GM21529 (cell line): ENCODE data around the gene FURIN.
"Not testable (repeated sequence)": the region's sequence is repeated elsewhere in the genome, so short reads cannot be mapped to it uniquely, and the experiment has no call there.

Experiments used
- ATAC-seq: cut with Tn5 transposase; IDR thresholded peaks from one replicate; pipeline ENCODE4 v1.9.1; 2021; ENCODE audit not compliant: unreplicated experiment

FURIN gene

DNA sequence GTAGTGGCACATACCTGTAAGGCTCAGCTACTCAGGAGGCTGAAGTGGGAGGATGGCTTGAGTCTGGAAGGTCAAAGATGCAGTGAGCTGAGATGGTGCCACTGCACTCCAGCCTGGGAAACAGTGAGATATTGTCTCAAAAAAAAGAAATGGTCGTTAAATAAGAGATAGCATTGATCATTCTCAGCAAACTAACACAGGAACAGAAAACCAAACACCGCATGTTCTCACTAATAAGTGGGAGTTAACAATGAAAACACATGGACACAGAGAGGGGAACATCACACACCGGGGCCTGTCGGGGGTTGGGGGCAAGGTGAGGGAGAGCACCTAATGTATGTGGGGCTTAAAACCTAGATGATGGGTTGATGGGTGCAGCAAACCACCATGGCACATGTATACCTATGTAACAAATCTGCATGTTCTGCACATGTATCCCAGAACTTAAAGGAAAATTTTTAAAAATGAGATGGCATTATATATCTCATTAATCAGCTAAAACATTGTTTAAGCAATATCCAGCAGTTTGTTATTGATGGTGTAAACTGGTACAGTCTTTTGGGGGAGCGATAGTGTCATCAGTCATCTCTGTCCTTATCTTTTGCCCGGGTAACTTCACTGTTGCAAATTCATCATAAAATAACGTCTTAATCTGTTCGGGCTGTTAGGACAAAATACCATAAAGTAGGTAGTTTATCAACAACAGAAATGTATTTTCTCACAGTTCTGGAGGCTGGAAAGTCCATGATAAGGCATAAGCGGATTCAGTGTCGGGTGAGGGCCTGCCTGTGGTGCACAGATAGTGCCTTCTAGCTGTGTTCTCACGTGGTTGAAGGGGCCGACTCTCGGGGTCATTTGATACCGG is 33.0 kb downstream of the FURIN start:
- ATAC-seq = no peak

GRCh38 chr15:90902040-90902839 is 33.9 kb downstream of the FURIN start:
- ATAC-seq = peak; percentile 61

DNA sequence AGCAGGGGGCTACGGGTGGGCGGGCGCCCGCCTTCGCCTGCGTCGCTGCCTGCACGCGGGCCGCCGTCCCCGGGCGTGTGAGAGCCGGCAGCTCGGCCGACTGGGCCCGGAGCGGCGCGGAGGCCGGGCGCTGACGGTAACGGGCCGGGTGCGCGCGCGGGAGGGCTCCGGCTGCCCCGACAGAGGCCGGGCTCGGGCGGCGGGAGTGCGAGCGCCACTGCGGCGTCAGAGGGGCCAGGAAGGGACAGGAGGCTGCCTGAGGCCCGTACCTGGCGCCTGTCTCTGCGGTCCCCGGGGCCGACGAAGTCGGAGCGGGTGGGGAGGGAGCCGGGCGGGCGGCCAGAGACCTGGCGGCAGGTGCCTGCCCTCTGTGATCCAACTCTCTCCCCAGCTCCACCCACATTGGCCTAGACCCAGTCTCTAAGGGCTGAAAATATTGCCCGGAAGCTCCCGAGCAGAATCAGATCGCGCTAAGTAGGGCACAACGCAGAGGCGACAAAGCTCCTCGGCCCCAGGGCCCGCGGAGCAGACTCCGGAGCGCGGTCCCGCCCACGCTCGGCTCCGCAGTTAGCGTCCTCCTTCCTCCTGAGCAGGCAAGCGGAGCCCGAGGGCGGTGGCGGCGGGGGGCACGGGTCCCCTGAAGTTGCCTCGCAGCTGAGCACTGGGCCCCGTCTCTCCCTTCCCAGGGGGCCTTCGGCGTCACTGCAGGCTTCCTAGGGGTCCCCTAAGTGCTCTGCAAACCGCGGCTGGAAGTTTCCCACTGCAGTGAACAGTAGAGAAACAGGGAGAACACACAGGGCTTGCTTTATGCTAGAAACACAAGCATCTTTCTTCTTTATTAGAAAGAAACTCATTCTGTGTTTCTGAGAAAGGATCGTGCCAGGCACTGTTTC is 34.7 kb downstream of the FURIN start, which contains the start of gene MAN2A2:
Gene MAN2A2, plus strand, starts transcription at position 463 of the 893 bp plus-strand sequence. CDS start 906 bp downstream, outside the sequence.
- ATAC-seq = peak; percentile 64

GRCh38 chr15:90903733-90904536 is 35.5 kb downstream of the FURIN start:
- ATAC-seq = no peak

DNA sequence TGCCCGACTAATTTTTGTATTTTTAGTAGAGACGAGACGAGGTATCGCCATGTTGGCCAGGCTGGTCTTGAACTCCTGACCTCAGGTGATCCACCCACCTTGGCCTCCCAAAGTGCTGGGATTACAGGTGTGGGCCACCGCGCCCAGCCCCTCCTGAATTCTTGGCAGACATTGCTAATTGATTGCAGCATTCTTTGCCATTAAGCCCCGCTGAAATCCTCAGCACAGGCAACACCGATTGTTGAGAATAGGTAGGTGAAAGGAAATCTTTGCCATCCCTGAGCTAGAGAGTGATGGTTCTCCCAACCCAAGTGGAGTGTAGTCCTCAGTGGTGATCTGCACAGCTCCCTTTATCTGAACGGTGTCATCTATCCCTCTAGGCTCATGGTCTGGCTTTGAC is 36.4 kb downstream of the FURIN start:
- ATAC-seq = no peak

DNA sequence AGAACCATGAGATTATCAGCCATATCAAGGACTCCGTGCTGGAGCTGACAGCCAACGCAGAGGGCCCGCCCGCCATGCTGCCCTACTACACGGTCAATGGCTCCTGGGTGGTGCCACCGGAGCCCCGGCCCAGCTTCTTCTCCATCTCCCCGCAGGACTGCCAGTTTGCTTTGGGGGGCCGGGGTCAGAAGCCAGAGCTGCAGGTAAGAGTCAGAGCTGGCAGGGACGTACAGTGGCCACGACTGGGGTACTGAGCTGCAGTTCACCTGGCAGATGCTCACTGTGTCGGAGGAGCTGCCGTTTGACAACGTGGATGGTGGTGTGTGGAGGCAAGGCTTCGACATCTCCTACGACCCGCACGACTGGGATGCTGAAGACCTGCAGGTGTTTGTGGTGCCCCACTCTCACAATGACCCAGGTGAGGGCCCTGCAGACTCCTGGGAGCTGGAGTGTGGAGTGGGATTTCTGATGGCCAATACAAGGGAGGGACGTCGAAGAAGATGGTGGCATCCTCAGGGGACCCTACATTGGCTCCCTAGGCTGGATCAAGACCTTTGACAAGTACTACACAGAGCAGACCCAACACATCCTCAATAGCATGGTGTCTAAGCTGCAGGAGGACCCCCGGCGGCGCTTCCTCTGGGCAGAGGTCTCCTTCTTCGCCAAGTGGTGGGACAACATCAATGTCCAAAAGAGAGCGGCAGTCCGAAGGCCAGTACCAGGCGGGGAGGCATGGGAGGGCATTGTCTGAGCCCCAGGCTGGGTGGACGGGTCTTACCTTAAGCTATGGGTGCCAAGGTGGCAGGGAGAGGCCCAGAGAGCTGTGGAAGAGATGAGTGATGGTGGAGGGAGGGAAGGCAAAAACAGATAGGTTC is 37.2 kb downstream of the FURIN start:
- ATAC-seq = no peak

DNA sequence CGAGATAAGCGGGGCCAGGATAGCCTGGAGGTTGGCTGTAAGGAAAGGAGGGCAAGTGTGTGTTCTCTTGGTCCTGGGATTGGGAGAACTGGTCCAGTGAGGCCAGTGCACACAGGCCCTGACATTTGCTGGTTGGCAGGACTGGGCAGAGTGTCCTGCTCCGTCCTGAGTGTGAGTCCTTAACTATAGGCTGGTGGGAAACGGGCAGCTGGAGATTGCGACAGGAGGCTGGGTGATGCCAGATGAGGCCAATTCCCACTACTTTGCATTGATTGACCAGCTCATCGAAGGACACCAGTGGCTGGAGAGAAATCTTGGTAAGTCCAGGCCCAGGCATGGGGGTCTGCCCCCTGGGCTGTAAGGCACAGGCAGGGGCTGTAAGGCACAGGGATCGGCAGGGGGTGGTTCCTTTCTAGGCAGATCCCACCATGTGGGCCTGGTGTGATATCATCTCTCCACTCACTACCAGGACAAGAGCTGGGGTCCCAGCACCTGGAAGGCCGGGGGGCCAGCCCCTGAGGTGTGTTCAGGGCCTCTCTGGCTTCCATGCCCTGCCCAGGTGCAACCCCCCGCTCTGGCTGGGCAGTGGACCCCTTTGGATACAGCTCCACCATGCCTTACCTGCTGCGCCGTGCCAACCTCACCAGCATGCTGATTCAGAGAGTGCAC is 37.9 kb downstream of the FURIN start:
- ATAC-seq = no peak

DNA sequence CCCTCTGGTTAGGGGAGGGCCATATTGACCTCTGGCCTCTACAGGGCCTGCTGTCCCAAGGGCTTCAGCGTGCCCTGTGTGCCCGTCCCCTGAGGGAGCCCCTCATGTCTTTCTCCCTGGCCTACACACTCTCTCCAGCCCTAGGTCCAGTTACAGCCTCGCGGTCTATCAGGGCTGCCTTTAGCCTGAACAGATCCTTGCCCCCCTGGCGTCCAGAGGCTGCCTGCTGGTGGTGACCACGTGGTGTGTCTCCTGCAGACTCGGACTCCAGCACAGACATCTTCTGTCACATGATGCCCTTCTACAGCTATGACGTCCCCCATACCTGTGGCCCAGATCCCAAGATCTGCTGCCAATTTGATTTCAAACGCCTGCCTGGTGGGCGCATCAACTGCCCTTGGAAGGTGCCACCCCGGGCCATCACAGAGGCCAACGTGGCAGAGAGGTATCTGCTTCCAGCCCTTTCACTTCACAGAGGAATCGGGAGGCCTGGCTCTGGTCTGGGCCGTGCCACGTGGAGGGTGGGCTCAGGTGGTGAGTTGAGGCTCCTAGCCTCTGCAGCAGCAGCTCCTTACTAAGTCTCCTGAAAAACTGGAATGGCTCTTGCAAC is 38.8 kb downstream of the FURIN start:
- ATAC-seq = no peak

DNA sequence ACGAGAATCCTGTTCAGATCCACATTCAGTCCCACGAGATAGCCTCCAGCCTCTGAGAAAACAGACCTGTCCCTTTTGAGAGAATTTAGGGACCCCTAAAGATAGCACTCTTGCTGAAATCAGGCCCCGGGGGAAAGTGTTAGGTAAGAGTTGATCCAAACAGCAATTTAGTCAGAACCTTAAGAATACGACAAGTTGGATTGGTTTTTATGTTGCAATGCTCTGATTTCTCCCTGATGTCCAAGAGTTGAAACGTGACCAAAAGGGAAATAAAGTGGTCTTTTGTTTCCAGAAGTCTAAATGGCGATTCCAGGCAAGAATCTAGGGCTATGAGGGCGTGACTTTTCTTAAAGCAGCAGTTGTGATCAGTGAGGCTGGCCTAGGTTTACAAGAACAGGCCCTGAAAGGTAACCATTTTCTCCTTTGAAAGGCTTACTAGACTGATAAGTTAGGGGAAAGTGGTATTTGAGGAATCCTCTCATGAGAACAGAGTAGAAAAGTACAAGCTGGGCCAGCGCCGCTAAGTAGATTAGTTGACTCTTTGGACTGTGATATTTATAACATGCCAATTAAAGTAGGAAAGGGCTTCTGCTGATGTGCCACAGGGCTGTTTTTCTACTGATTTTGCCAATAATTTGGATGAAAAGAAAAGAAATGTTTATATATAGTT is 39.6 kb downstream of the FURIN start:
- no peak for ATAC-seq

DNA sequence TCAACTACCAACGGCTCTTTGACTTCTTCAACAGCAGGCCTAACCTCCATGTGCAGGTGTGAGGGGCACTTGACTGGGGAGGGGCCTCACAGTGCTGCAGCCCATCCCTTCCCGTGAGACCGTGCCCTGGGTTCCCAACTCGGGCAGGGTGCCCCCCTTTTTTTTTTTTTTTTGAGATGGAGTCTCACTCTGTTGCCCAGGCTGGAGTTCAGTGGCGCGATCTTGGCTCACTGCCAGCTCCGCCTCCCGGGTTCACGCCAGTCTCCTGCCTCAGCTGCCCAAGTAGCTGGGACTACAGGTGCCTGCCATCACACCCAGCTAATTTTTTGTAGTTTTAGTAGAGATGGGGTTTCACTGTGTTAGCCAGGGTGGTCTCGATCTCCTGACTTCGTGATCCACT is 41.1 kb downstream of the FURIN start:
- not testable (repeated sequence) for ATAC-seq

DNA sequence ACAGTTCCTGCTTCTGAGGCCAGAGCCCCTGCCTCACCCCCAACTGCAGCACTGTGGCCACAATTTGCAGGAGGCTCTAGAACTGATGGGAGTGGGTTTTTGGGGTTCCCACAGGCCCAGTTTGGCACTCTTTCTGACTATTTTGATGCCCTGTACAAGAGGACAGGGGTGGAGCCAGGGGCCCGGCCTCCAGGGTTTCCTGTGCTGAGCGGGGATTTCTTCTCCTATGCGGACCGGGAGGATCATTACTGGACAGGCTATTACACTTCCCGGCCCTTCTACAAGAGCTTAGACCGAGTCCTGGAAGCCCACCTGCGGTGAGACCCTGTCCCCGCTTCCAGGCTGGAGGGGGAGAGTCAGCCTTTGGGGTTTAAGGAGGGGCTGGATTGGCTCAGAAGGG is 41.6 kb downstream of the FURIN start:
- ATAC-seq = no peak

DNA sequence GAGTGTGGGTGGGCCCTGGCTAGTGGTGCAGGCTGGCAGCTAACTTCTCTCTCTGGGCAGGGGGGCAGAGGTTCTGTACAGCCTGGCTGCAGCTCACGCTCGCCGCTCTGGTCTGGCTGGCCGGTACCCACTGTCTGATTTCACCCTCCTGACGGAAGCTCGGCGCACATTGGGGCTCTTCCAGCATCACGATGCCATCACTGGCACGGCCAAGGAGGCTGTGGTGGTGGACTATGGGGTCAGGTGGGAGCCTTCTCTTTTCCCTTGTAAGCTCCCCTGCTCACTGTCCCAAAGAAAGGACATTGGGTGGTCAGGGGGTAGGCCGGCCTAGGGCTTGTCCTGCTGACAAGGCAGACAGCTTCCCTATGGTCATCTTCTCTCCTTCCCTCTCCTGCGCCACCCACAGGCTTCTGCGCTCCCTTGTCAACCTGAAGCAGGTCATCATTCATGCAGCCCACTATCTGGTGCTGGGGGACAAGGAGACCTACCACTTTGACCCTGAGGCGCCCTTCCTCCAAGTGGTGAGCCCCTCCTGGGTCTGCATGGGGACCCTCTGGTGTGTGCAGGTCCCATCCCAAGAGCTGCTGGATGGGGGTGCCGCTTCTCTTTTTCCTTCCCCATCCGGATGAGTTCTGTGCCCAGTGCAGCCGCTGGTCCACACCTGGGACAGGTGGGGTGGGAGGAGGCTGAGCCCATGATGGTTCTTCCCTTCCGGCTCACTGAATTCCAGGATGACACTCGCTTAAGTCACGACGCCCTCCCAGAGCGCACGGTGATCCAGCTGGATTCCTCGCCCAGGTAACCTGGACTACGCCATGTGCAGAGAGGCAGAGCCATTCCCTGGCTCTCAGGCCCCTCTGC is 42.3 kb downstream of the FURIN start:
- ATAC-seq = no peak

DNA sequence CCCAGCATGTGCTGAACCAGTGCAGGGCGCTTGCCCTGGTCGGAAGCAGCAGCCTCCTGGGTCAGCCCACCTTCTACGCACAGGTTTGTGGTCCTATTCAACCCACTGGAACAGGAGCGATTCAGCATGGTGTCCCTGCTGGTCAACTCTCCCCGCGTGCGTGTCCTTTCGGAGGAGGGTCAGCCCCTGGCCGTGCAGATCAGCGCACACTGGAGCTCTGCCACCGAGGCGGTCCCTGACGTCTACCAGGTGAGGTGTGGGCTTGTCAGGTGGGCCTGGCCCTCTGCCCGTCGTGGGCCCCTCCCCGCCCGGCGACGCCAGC is 42.9 kb downstream of the FURIN start:
- no peak for ATAC-seq

DNA sequence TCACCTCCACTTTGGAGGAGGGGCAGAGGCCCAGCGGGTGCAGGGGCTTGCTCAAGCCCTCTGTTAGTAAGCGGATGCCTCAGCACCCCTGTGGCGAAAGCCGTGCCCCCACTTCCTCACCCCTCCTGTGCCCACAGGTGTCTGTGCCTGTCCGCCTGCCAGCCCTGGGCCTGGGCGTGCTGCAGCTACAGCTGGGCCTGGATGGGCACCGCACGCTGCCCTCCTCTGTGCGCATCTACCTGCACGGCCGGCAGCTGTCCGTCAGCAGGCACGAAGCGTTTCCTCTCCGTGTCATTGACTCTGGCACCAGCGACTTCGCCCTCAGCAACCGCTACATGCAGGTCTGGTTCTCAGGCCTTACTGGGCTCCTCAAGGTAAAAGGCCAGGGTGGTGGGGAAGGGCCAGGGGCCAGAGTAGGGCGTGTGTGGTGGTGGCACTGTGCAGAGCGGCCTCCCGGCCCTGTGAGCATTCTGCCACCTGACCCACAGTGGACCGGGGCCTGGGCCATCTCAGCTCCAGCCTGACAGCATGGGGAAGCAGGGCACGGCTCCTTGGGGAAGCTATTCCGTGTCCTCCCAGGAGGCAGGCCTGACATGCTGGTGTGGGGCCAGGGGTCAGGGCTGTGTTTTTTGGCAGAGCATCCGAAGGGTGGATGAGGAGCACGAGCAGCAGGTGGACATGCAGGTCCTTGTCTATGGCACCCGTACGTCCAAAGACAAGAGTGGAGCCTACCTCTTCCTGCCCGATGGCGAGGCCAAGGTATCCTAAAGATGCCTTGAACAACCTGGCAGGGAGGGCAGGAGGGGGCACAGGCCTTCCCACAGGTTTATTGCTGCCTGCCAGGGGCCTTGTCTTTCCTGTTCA is 43.8 kb downstream of the FURIN start:
- no peak for ATAC-seq

DNA sequence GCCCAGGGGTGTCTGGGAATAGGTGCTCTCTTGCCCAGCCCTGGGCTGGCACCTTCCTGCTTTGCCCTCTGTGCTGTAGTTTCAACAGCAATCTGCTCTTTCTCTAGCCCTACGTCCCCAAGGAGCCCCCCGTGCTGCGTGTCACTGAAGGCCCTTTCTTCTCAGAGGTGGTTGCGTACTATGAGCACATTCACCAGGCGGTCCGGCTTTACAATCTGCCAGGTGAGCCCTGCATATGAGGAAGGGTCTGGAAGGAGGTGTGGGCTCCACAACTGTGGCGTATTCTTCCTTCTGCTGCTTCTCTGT is 44.3 kb downstream of the FURIN start:
- no peak for ATAC-seq

DNA sequence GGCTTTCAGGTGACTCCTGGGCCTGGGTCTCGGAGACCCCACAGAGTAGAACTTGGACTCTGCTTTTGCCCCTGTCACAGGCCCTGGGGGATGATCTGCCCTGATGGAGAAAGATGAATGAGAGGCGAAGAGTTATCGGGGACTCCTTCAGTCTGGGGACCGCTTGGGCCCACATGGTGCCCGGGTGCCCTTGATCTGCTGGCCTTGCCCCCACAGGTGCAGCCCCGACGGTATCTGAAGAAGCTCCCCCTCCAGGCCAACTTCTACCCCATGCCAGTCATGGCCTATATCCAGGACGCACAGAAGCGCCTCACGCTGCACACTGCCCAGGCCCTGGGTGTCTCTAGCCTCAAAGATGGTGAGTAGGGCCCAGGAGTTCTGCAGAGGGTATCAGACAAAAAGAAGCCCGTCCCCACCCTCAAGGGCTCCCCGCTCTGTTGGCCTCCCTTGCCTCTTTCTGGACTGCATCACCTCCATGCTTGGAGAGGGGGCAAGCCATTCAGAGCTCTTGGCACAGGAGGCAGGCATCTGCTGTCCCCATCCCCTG is 45.1 kb downstream of the FURIN start:
- no peak for ATAC-seq
